Stimulated activated naive CD8-positive, alpha-beta T cell treated with anti-CD3 and anti-CD28 coated beads, Interleukin-15, Interleukin-2, amounts not matched to agents 100 ng/mL and 50 ng/mL, for 24 hours (primary cell): Measurements from ENCODE around the gene LAMC1.

Experiments
- H3K27ac Mint-ChIP-seq: one replicate; pipeline ENCODE4 v1.8.0; 2021; ENCODE audit warnings: mild to moderate bottlenecking, mixed read lengths
- H3K27me3 Mint-ChIP-seq: one replicate; pipeline ENCODE4 v1.8.0; 2021; ENCODE audit warnings: mixed read lengths
- H3K36me3 Mint-ChIP-seq: one replicate; pipeline ENCODE4 v1.8.0; 2021; ENCODE audit warnings: low read depth, mixed read lengths
- H3K4me1 Mint-ChIP-seq: one replicate; pipeline ENCODE4 v1.8.0; 2021; ENCODE audit warnings: low read depth, mixed read lengths
- H3K4me3 Mint-ChIP-seq: one replicate; pipeline ENCODE4 v1.8.0; 2021; ENCODE audit warnings: mild to moderate bottlenecking, mixed read lengths
- H3K9me3 Mint-ChIP-seq: one replicate; pipeline ENCODE4 v1.8.0; 2021; ENCODE audit warnings: mixed read lengths

LAMC1 gene

DNA sequence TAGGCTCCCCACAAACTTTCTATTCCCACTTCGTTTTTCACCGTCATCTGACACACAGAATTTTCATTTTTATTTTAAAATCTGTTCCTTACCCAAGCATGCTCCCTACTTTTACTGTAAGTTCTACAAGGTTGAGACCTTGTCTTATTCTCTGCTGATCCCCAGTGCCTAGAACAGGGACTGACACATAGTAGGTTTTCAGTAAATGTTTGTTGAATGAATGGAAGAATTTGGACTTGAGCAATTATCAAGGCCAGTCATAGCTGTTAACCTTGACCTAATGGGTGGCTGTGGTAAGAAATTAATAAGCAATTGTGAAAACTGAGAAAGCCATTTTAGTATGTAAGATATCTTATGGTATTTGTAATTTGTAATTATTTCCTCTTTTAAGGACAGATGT, 71.1 kb downstream of the LAMC1 start:
- no peak overlapping the region for H3K27ac Mint-ChIP-seq
- H3K27me3 Mint-ChIP-seq: peaks cover 8% of the 10 kb centered on the region

GRCh38 chr1:183096351-183096750, 73.1 kb downstream of the LAMC1 start:
- H3K27me3 Mint-ChIP-seq: peaks cover 8% of the 10 kb centered on the region
- H3K4me3 Mint-ChIP-seq: no peak overlapping the region
- H3K9me3 Mint-ChIP-seq: no peaks in the 10 kb centered on the region
- H3K4me1 Mint-ChIP-seq: no peaks in the 10 kb centered on the region
- no peaks in the 10 kb centered on the region for H3K36me3 Mint-ChIP-seq
- H3K27ac Mint-ChIP-seq: no peak overlapping the region

More for the DNA sequence above, 71.1 kb downstream of the LAMC1 start:
- H3K4me3 Mint-ChIP-seq: no peak overlapping the region
- no peaks in the 10 kb centered on the region for H3K4me1 Mint-ChIP-seq
- no peaks in the 10 kb centered on the region for H3K9me3 Mint-ChIP-seq
- no peaks in the 10 kb centered on the region for H3K36me3 Mint-ChIP-seq

DNA sequence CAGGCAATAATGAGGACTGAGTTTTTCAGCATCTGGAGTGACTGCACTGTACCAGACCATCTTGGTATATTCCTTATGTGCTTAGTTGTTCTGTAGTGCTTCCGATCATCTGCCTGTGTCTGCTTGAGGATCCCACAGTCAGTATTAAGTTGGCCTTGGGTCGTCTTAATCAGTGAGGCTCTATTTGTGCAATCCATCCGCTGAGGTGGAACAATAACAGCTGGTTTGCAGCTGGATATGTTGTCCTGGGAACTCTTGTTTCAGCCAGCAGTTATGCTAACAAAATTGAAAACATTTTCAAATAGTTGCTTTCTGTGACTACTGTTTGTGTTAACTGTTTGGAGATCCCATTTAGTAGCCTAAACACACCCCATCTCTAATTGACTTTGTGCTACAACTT, 73.7 kb downstream of the LAMC1 start:
- peaks cover 11% of the 10 kb centered on the region for H3K27me3 Mint-ChIP-seq
- peaks cover 2% of the 10 kb centered on the region for H3K4me1 Mint-ChIP-seq
- H3K27ac Mint-ChIP-seq: no peak overlapping the region
- H3K4me3 Mint-ChIP-seq: no peak overlapping the region
- H3K9me3 Mint-ChIP-seq: no peaks in the 10 kb centered on the region
- H3K36me3 Mint-ChIP-seq: no peaks in the 10 kb centered on the region

DNA sequence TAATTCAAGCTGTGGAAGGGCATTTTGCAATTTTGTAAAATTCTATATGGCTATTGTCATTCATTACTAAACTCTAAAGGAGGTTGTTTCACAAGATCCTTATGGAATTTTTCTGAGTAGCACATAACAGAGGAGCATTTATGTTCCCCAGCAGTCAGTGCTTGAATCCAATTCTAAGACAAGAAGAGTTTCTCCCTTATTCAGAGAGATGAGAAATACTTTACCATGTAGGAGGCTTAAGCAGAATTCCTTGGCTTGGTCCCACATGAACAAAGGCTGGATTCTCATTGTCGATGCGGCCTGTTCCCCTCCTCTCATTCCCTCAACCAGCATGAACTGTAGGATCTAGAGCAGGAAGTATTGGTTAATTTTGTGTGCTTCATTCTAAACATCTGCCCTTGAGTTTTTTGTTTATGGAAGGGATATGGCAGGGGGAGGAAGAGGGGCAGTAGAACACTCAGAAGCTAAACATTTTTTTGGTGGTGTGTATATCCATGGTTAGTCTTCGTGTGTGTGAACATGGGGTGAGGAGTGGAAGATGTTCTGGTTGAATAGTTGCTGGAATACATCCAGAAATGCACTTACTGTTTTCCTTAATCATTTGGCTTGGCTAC, 74.3 kb downstream of the LAMC1 start:
- no peaks in the 10 kb centered on the region for H3K36me3 Mint-ChIP-seq
- no peaks in the 10 kb centered on the region for H3K9me3 Mint-ChIP-seq
- peaks cover 11% of the 10 kb centered on the region for H3K27me3 Mint-ChIP-seq
- H3K4me3 Mint-ChIP-seq: no peak overlapping the region
- no peak overlapping the region for H3K27ac Mint-ChIP-seq
- H3K4me1 Mint-ChIP-seq: peaks cover 5% of the 10 kb centered on the region

DNA sequence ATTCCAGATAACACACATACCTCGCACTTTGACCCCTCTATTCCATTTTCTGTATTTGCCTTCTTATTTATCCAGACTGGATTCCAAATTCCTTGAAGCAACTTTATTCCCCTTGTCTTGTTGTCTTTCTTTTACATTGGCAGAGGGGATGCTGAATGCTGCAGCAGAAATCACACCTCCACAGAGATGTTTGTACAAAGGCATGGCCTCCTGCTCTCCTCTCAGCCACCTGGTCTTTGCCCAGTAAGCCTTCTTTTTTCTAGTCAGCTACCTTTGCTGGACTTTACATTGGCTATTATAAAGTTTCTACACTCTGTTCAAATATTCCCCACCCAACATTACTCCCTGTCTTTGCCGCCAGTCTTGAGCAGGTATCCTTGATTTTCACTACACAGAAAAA, 75.1 kb downstream of the LAMC1 start:
- H3K27me3 Mint-ChIP-seq: peaks cover 11% of the 10 kb centered on the region
- H3K4me3 Mint-ChIP-seq: no peak overlapping the region
- H3K9me3 Mint-ChIP-seq: no peaks in the 10 kb centered on the region
- H3K4me1 Mint-ChIP-seq: peaks cover 5% of the 10 kb centered on the region
- no peaks in the 10 kb centered on the region for H3K36me3 Mint-ChIP-seq
- no peak overlapping the region for H3K27ac Mint-ChIP-seq

- H3K9me3 Mint-ChIP-seq: no peaks in the 10 kb centered on the region
- no peak overlapping the region for H3K27ac Mint-ChIP-seq
- no peak overlapping the region for H3K4me3 Mint-ChIP-seq
- H3K27me3 Mint-ChIP-seq: peaks cover 3% of the 10 kb centered on the region
- H3K36me3 Mint-ChIP-seq: no peaks in the 10 kb centered on the region
- peaks cover 5% of the 10 kb centered on the region for H3K4me1 Mint-ChIP-seq
Measured at GRCh38 chr1:183100361-183100974, 77.2 kb downstream of the LAMC1 start.

GRCh38 chr1:183101081-183101480, 77.9 kb downstream of the LAMC1 start:
- Mint-ChIP-seq H3K27ac (no peak overlapping the region), H3K36me3 (no peaks in the 10 kb centered on the region), H3K9me3 (no peaks in the 10 kb centered on the region), H3K27me3 (peaks cover 3% of the 10 kb centered on the region), H3K4me3 (no peak overlapping the region), H3K4me1 (peaks cover 5% of the 10 kb centered on the region)

- Mint-ChIP-seq H3K4me3 (no peak overlapping the region), H3K9me3 (no peaks in the 10 kb centered on the region), H3K27ac (no peak overlapping the region), H3K4me1 (peaks cover 5% of the 10 kb centered on the region), H3K27me3 (peaks cover 3% of the 10 kb centered on the region), H3K36me3 (no peaks in the 10 kb centered on the region)
Measured at GRCh38 chr1:183101841-183102276, 78.6 kb downstream of the LAMC1 start.

DNA sequence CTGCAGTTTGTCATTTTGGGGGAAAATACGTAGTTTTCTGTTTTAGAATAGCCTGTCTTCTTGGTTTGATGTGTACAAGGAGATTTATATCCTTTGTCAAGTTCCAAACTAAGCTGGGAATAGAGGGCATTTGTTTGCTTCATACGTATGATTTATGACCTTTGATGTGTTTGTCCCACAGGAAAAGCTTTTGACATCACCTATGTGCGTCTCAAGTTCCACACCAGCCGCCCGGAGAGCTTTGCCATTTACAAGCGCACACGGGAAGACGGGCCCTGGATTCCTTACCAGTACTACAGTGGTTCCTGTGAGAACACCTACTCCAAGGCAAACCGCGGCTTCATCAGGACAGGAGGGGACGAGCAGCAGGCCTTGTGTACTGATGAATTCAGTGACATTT, 79.9 kb downstream of the LAMC1 start:
- Mint-ChIP-seq H3K27ac (no peak overlapping the region), H3K9me3 (no peaks in the 10 kb centered on the region), H3K36me3 (no peaks in the 10 kb centered on the region), H3K4me1 (peaks cover 5% of the 10 kb centered on the region), H3K27me3 (peaks cover 3% of the 10 kb centered on the region), H3K4me3 (no peak overlapping the region)

- no peaks in the 10 kb centered on the region for H3K9me3 Mint-ChIP-seq
- H3K27ac Mint-ChIP-seq: no peak overlapping the region
- peaks cover 3% of the 10 kb centered on the region for H3K27me3 Mint-ChIP-seq
- H3K4me3 Mint-ChIP-seq: no peak overlapping the region
- peaks cover 5% of the 10 kb centered on the region for H3K4me1 Mint-ChIP-seq
- no peaks in the 10 kb centered on the region for H3K36me3 Mint-ChIP-seq
Measured at GRCh38 chr1:183103577-183103976, 80.4 kb downstream of the LAMC1 start.

GRCh38 chr1:183105449-183105848, 82.2 kb downstream of the LAMC1 start:
- Mint-ChIP-seq H3K36me3 (no peaks in the 10 kb centered on the region), H3K27ac (no peak overlapping the region), H3K27me3 (peaks cover 3% of the 10 kb centered on the region), H3K9me3 (no peaks in the 10 kb centered on the region), H3K4me1 (peaks cover 5% of the 10 kb centered on the region), H3K4me3 (no peak overlapping the region)

- H3K36me3 Mint-ChIP-seq: no peaks in the 10 kb centered on the region
- H3K27me3 Mint-ChIP-seq: peaks cover 3% of the 10 kb centered on the region
- H3K4me3 Mint-ChIP-seq: no peak overlapping the region
- H3K9me3 Mint-ChIP-seq: no peaks in the 10 kb centered on the region
- H3K4me1 Mint-ChIP-seq: peaks cover 5% of the 10 kb centered on the region
- H3K27ac Mint-ChIP-seq: no peak overlapping the region
Measured at GRCh38 chr1:183106166-183106565, 82.9 kb downstream of the LAMC1 start.

GRCh38 chr1:183106746-183107145, 83.5 kb downstream of the LAMC1 start:
- Mint-ChIP-seq H3K27me3 (peaks cover 1% of the 10 kb centered on the region), H3K4me1 (peaks cover 5% of the 10 kb centered on the region), H3K27ac (no peak overlapping the region), H3K9me3 (no peaks in the 10 kb centered on the region), H3K4me3 (no peak overlapping the region), H3K36me3 (no peaks in the 10 kb centered on the region)

GRCh38 chr1:183110326-183110880, 87.2 kb downstream of the LAMC1 start:
- no peaks in the 10 kb centered on the region for H3K9me3 Mint-ChIP-seq
- H3K4me1 Mint-ChIP-seq: no peaks in the 10 kb centered on the region
- no peaks in the 10 kb centered on the region for H3K36me3 Mint-ChIP-seq
- H3K27ac Mint-ChIP-seq: no peak overlapping the region
- H3K27me3 Mint-ChIP-seq: no peaks in the 10 kb centered on the region
- H3K4me3 Mint-ChIP-seq: no peak overlapping the region

DNA sequence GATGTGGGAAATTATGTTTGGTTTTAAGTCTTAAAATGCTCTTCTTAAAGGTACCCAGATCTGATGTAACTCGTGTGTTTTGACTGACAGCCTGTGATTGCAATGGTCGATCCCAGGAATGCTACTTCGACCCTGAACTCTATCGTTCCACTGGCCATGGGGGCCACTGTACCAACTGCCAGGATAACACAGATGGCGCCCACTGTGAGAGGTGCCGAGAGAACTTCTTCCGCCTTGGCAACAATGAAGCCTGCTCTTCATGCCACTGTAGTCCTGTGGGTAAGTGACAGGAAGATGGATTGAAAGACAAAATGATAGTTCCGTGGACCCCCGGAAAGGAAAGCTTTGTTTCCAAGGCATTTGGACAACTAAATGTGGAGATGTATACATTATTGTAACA, 91.2 kb downstream of the LAMC1 start:
- no peaks in the 10 kb centered on the region for H3K9me3 Mint-ChIP-seq

GRCh38 chr1:183116416-183116815, 93.2 kb downstream of the LAMC1 start:
- Mint-ChIP-seq H3K27ac (no peak overlapping the region), H3K36me3 (no peaks in the 10 kb centered on the region), H3K9me3 (no peaks in the 10 kb centered on the region), H3K4me1 (no peaks in the 10 kb centered on the region), H3K27me3 (no peaks in the 10 kb centered on the region), H3K4me3 (no peak overlapping the region)

More for the DNA sequence above, 91.2 kb downstream of the LAMC1 start:
- Mint-ChIP-seq H3K4me3 (no peak overlapping the region), H3K4me1 (no peaks in the 10 kb centered on the region), H3K36me3 (no peaks in the 10 kb centered on the region), H3K27me3 (no peaks in the 10 kb centered on the region), H3K27ac (no peak overlapping the region)
